Central memory CD4-positive, alpha-beta T cell (primary cell): ENCODE measurements around the gene KRTAP4-5.
"Not testable (repeated sequence)": the region's sequence is repeated elsewhere in the genome, so short reads cannot be mapped to it uniquely, and the experiment has no call there.

Source experiments
- DNase-seq: peaks from one replicate; pipeline ENCODE4 v3.0.0; 2022

KRTAP4-5 gene

GRCh38 chr17:41145261-41145660 lies 4.4 kb downstream of the KRTAP4-5 start:
- no peak for DNase-seq

GRCh38 chr17:41144846-41145245 lies 4.8 kb downstream of the KRTAP4-5 start:
- DNase-seq = no peak

- DNase-seq = no peak
Measured at GRCh38 chr17:41141361-41141760, 8.3 kb downstream of the KRTAP4-5 start.

DNA sequence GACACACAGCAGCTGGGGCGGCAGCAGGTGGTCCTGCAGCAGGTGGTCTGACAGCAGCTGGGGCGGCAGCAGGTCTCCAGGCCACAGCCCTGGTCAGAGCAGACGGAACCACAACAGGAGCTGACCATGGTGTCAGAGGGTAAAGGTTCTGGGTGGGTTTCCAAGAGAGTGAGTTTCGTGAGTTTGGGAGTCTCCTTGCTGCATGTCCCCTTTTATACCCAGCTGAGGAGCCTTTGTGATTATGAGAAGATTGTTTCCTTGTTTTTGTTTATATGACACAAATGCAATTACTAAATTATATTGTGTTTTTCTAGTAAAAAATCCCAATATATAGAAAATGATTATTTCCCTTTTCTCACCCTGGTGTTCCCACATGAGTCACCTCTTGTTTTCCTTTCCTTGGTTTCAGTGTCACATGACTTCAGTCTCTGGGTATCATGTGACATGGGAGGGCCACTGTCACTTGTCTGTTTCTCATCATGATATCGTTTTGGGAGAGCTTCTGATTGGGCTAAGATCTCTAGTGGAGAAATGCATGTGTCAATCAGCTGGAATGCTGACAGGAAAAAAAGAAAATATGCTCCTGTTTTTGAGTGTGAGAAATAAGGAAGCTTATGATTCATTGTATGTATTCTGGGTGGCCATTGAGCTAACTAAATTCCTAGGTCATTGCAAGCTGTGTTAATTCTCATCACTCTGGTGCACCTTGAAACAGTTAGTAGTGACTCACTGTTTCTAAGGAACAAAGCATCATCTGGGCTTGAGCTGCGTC lies 9.1 kb downstream of the KRTAP4-5 start, which contains the start of gene KRTAP4-6:
TSS of gene KRTAP4-6 (minus strand) at position 185 of the 772 bp plus-strand sequence. CDS start at position 128, 57 bp downstream.
- DNase-seq = no peak

DNA sequence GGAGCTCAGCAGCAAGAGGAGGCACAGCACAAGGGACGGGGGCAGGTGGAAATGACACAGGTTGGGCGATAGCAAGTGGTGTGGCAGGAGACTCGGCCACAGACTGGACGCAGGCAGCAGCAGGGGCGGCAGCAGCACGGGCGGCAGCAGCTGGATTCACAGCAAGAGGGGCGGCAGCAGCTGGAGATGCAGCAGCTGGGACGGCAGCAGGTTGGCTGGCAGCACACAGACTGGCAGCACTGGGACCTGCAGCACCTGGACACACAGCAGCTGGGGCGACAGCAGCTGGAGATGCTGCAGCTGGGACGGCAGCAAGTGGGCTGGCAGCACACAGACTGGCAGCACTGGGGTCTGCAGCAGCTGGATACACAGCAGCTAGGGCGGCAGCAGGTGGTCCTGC lies 9.8 kb downstream of the KRTAP4-5 start:
- DNase-seq = not testable (repeated sequence)

DNA sequence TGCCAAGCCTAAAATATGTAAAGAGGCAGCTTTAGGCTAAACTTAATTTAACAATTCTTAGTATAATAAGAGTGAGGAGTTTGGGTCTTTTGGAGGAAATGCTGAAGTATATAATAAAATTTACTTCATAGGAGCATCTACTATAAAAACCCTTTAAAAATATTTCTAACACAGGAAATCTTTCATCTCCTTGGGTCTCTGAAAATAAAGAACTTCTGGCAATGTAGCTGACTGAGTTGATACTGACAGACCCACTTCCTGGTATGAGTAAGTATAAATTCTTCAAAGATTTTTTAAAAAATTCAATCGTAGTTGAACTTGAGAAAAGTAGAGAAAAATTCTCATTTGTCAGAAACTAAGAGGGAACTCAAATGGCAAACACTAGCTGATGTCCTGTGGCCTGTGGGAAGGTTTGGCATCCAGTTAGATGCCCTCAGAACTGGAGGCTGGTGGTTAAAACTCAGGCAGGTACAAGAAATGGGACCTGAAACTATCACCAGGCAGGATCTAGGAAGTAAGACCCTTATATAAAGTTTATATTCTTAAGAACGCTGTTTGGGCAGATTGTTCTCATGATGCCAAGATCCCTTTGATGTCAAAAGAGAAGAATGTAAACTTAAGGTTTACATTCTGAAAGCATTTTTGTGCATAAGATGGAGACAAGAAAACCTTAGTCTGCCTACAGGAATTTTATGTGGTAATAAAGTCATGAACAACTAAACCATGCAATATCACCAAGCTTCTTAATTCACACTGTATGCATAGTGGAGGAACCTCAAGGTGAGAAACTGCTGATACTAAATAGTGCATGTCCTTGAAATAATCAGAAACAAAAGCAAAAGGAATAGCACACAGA lies 15.5 kb downstream of the KRTAP4-5 start:
- no peak for DNase-seq

GRCh38 chr17:41131979-41132378 lies 17.6 kb downstream of the KRTAP4-5 start:
- no peak for DNase-seq

GRCh38 chr17:41127371-41127770 lies 22.3 kb downstream of the KRTAP4-5 start:
- DNase-seq = no peak

- no peak for DNase-seq
Measured at GRCh38 chr17:41126412-41126811, 23.2 kb downstream of the KRTAP4-5 start.

- no peak for DNase-seq
Measured at GRCh38 chr17:41125064-41125463, 24.6 kb downstream of the KRTAP4-5 start.

GRCh38 chr17:41123991-41124371 lies 25.6 kb downstream of the KRTAP4-5 start, which contains the start of gene KRTAP4-12:
Gene KRTAP4-12, minus strand, starts transcription at chr17:41124182. Its CDS starts 60 bp downstream, at chr17:41124122.
- not testable (repeated sequence) for DNase-seq

DNA sequence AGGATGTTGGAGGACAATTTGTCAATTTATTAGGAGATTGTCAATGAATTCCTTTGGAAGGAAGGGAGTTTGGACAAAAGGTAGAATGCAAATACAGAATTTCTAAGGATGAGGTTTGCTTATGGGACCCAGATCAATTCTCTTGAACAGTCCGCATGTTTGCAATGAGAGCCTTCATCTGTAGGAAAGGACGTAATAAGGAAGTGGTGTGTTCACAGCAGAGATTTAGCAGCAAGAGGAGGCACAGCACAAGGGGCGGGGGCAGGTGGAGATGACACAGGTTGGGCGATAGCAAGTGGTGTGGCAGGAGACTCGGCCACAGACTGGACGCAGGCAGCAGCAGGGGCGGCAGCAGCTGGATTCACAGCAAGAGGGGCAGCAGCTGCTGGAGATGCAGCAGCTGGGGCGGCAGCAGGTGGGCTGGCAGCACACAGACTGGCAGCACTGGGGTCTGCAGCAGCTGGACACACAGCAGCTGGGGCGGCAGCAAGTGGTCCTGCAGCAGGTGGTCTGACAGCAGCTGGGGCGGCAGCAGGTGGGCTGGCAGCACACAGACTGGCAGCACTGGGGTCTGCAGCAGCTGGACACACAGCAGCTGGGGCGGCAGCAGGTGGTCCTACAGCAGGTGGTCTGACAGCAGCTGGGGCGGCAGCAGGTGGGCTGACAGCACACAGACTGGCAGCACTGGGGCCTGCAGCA lies 26.2 kb downstream of the KRTAP4-5 start:
- not testable (repeated sequence) for DNase-seq

- no peak for DNase-seq
Measured at GRCh38 chr17:41121742-41122141, 27.9 kb downstream of the KRTAP4-5 start.

DNA sequence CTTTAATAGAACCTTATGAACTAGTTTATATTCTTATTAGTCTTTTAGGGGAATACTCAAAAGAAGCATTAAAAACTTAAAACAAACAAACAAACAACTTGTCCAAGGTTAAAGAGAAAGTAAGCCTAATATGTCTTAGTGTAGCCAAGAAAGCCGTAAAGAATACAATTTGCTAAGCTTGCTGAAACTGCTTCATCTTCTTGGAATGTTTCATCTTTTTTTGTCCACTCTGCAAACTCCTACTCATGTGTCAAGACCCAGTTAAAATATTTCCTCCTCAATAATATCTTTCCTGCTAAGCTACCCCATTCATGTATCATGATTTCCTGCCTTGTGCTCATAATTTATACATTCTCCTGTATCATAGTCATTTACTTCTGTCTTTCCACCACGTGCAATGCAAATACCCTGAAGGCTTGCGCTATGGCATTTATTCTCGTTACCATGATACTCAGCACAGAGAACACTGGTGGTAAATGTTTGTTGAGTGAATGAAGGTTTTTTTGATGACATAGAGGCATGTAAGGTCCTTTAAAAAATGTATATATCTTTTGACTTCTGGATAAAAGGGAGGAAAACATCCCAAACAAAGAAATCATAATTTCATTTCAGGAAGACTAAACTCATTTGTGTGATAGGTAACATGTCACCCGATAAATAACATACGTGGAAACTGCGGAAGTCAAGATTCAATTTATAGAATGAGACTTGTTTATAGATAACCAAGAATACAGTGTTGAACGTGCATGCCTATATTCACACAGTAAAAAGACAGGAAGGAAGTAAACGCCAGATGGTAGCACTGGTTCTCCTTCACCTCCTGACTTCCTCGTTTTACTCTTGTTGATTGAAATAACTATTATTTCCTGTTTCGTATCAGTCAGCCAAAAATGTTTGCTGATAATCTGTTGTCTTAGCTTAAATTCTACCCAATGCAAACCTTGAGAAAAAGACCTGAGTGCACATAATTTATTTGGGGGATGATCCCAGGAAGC lies 29.6 kb downstream of the KRTAP4-5 start:
- DNase-seq = peak; percentile 20

GRCh38 chr17:41118721-41119120 lies 30.9 kb downstream of the KRTAP4-5 start:
- no peak for DNase-seq

GRCh38 chr17:41117846-41118386 lies 31.7 kb downstream of the KRTAP4-5 start, which contains the start of gene KRTAP4-11:
Gene KRTAP4-11, minus strand, starts transcription at chr17:41118373. Its CDS starts 58 bp downstream, at chr17:41118315.
- DNase-seq = not testable (repeated sequence)

- DNase-seq = no peak
Measured at GRCh38 chr17:41116297-41116696, 33.3 kb downstream of the KRTAP4-5 start.

DNA sequence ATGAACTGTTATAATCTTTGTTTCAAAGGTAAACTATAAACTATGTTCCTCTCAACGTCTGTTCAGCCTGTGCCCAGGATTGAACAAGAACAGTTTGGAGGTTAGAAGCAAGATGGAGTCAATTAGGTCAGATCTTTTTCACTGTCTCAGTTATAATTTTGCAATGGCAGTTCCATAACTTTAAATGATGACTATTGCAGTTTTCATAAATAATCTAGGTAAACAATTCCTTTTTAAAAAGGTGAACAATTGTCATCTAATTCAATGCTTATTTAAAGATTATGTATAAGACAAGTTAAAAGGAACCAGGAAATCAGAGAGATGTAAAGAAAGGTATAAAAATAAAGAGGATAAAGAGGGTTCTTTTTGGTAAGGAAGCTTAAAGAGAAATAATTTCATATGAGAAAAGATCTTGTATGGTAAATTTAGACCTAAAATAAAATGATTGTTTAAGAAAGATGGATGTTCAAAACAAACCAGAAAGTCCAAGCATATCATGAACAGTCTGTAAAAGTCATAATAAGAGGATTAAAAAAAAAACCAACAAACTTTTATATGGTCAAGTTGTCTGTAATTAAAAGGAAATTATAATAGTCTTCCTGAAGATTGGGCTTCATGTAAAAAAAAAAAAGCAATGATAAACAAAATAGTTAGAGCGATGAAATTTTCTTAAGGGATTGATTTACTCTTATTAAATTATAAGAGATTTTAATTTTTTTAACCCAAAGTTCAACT lies 38.3 kb downstream of the KRTAP4-5 start:
- DNase-seq = no peak

- not testable (repeated sequence) for DNase-seq
Measured at GRCh38 chr17:41108728-41109386, 40.8 kb downstream of the KRTAP4-5 start.

GRCh38 chr17:41107941-41108450 lies 41.6 kb downstream of the KRTAP4-5 start:
- DNase-seq = no peak
